CD4-positive, alpha-beta T cell (primary cell): Measurements from ENCODE around the gene SLC2A10. TPM values are rescaled to one million over a fixed set of nuclear protein-coding genes. Genes with fewer than 3 reads are reported as not detected.

Source experiments
- ATAC-seq: fragments of 200-7000 bp; cut with Tn5 transposase; one replicate; pipeline ENCODE4 v1.10.0; 2022; ENCODE audit warnings: mild to moderate bottlenecking; ENCODE audit not compliant: poor library complexity
- CTCF ChIA-PET: fragments of 350-600 bp; sonication (Branson Sonifier 250); formaldehyde crosslinking; loops from one replicate; lab custom pipeline; 2021; ENCODE audit warnings: antibody characterized with exemption, inconsistent platforms; lab: Charles Lee
- POLR2A ChIA-PET: fragments of 350-600 bp; sonication (Branson Sonifier 250); formaldehyde crosslinking; loops from one replicate; lab custom pipeline; 2021; ENCODE audit warnings: antibody characterized with exemption, inconsistent platforms; lab: Charles Lee
- DNase-seq, 14 experiments: peaks; one replicate each; pipeline ENCODE4 v3.0.0-alpha.2; 2013 to 2020; ENCODE audit warnings: mixed read lengths in 2 of 14
- H3K27ac ChIP-seq, 2 donors: one replicate each; pipeline versions ENCODE4 v1.5.1 to v1.7.0; 2013; ENCODE audit warnings: low read length in 2 of 2, low read depth in 1 of 2, mild to moderate bottlenecking in 1 of 2
- H3K27me3 ChIP-seq, 2 experiments: 1 replicate in 1 of 2; 2 replicates in 1 of 2; pipeline versions ENCODE4 v1.6.1 to v1.7.0; 2013; ENCODE audit warnings: low read length in 2 of 2, control low read depth in 1 of 2, mild to moderate bottlenecking in 1 of 2, moderate library complexity in 1 of 2; ENCODE audit not compliant: insufficient read depth in 2 of 2, control insufficient read depth in 1 of 2
- H3K36me3 ChIP-seq: one replicate; pipeline ENCODE4 v1.6.1; 2013; ENCODE audit warnings: low read length, control low read depth; ENCODE audit not compliant: insufficient read depth
- H3K4me1 ChIP-seq: one replicate; pipeline ENCODE4 v1.6.1; 2013; ENCODE audit warnings: low read length, control low read depth; ENCODE audit not compliant: insufficient read depth
- H3K4me3 ChIP-seq: one replicate; pipeline ENCODE4 v1.5.1; 2013; ENCODE audit warnings: mild to moderate bottlenecking, low read length, moderate library complexity
- H3K9me3 ChIP-seq, 2 experiments: 1 replicate in 1 of 2; 2 replicates in 1 of 2; pipeline versions ENCODE4 v1.6.1 to v1.7.0; 2013; ENCODE audit warnings: low read length in 2 of 2, mild to moderate bottlenecking in 2 of 2, control low read depth in 1 of 2, moderate library complexity in 1 of 2; ENCODE audit not compliant: control insufficient read depth in 1 of 2, insufficient read depth in 1 of 2
- H3K27ac Mint-ChIP-seq: one replicate; pipeline ENCODE4 v1.8.0; 2020; ENCODE audit warnings: mixed read lengths
- H3K27me3 Mint-ChIP-seq: one replicate; pipeline ENCODE4 v1.8.0; 2021; ENCODE audit warnings: mixed read lengths
- H3K36me3 Mint-ChIP-seq: one replicate; pipeline ENCODE4 v1.8.0; 2021; ENCODE audit warnings: low read depth, mixed read lengths
- H3K4me1 Mint-ChIP-seq: one replicate; pipeline ENCODE4 v1.8.0; 2021; ENCODE audit warnings: low read depth, mixed read lengths
- H3K4me3 Mint-ChIP-seq: one replicate; pipeline ENCODE4 v1.8.0; 2020; ENCODE audit warnings: mild to moderate bottlenecking, mixed read lengths
- H3K9me3 Mint-ChIP-seq: one replicate; pipeline ENCODE4 v1.8.0; 2020; ENCODE audit warnings: mixed read lengths
- intact Hi-C, 2 experiments: fragments of 100-400 bp; cut with DNase I in 1 of 2; cut with micrococcal nuclease in 1 of 2; formaldehyde crosslinking; loops; one replicate each; pipeline versions ENCODE4 v1.15.1 to v1.9.0; 2023 to 2025; cut with DNase I, micrococcal nuclease
- total RNA-seq, 174 experiments: library from RNA in 2 of 174; stranded (reverse) in 2 of 174; gene quantifications; one replicate each; pipeline ENCODE4 v1.2.3 and lab custom pipeline; 2021 to 2026
- TF ChIP-seq, protein P1 (sequence below): fragments of 200-600 bp; IDR thresholded peaks from one replicate; pipeline ENCODE4 v1.8.0; 2022; ENCODE audit warnings: antibody characterized with exemption, mild to moderate bottlenecking

SLC2A10 gene
- total RNA-seq, 2 experiments from 2014 or later: not detected

DNA sequence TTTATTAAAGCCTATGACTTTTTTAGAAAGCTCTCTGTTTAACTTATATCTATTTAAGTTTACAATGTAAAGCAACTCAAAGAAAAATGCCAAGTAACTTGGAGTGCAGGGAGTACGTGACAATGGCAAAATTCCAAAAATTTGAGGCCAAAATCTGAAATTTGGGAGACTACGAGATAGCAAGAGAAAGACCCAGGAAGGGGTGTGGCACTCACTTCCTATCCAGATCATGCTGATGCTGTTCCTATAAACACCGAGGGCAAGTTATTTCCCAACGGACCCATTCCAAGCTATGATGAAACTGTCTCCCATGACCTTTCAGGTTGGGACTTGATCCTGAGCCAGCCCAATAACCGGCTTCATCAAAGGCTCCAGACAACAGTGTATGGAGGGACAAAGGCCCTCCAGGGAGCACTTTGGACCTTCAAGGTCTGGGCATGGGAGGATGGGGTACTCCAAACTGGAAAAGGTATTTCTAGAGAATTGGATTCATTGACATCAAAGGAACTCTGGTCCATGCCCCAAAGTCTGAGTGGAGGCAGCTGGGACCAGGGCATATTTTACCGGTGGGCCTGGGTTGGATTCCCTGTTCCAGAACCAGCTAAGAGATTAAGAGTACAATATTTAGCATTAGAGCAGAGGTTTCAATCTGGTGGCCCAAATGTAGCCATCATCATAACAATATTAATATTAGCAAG, 42.5 kb upstream of the SLC2A10 start:
- ATAC-seq: no peak
- H3K27me3 Mint-ChIP-seq: peaks cover 4% of the 10 kb centered on the region
- H3K4me3 Mint-ChIP-seq: no peak overlapping the region
- no peaks in the 10 kb centered on the region for H3K4me1 ChIP-seq
- peaks cover 6% of the 10 kb centered on the region for H3K9me3 Mint-ChIP-seq
- ChIA-PET POLR2A (no interaction called here), CTCF (no interaction called here)
- H3K36me3 Mint-ChIP-seq: peaks cover 8% of the 10 kb centered on the region
- TF ChIP-seq, protein P1, sequence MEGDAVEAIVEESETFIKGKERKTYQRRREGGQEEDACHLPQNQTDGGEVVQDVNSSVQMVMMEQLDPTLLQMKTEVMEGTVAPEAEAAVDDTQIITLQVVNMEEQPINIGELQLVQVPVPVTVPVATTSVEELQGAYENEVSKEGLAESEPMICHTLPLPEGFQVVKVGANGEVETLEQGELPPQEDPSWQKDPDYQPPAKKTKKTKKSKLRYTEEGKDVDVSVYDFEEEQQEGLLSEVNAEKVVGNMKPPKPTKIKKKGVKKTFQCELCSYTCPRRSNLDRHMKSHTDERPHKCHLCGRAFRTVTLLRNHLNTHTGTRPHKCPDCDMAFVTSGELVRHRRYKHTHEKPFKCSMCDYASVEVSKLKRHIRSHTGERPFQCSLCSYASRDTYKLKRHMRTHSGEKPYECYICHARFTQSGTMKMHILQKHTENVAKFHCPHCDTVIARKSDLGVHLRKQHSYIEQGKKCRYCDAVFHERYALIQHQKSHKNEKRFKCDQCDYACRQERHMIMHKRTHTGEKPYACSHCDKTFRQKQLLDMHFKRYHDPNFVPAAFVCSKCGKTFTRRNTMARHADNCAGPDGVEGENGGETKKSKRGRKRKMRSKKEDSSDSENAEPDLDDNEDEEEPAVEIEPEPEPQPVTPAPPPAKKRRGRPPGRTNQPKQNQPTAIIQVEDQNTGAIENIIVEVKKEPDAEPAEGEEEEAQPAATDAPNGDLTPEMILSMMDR: no peak
- no peak overlapping the region for H3K27ac Mint-ChIP-seq
- no peaks in the 10 kb centered on the region for H3K4me1 Mint-ChIP-seq
- peaks cover 3% of the 10 kb centered on the region in 2 experiments for H3K9me3 ChIP-seq
- H3K27me3 ChIP-seq: no peaks in the 10 kb centered on the region
- no peaks in the 10 kb centered on the region for H3K36me3 ChIP-seq
- intact Hi-C loops: no loop called here
- no peak for DNase-seq
- H3K4me3 ChIP-seq: no peak overlapping the region
- no peak overlapping the region for H3K27ac ChIP-seq

DNA sequence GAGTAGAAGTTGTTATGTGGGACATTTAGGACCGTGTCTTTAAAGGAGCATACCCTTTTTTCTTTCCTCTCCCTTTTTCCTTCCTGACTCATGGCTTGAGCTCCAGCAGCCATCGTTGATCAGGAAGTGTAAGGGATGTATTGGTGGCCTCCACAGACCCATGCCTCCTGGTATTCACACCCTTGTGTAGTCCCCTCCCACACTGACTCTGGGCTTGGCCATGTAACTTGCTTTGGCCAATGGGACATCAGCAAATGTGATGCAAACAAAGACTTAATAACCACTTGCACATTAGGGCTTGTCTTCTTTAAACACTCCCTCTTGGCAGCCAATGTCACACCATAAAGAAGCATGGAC, 39.2 kb upstream of the SLC2A10 start:
- DNase-seq (no peak), ATAC-seq (no peak)
- intact Hi-C loops: no loop called here
- no peak overlapping the region for H3K4me3 ChIP-seq
- no peak overlapping the region for H3K27ac ChIP-seq
- H3K36me3 Mint-ChIP-seq: peaks cover 8% of the 10 kb centered on the region
- H3K4me1 Mint-ChIP-seq: no peaks in the 10 kb centered on the region
- peaks cover 6% of the 10 kb centered on the region for H3K9me3 Mint-ChIP-seq
- no peaks in the 10 kb centered on the region for H3K27me3 Mint-ChIP-seq
- TF ChIP-seq, protein P1: no peak
- no peaks in the 10 kb centered on the region for H3K4me1 ChIP-seq
- ChIA-PET CTCF (no interaction called here), POLR2A (no interaction called here)
- no peak overlapping the region for H3K4me3 Mint-ChIP-seq
- no peak overlapping the region for H3K27ac Mint-ChIP-seq
- H3K27me3 ChIP-seq: no peaks in the 10 kb centered on the region
- H3K9me3 ChIP-seq: peaks cover 3 to 6% of the 10 kb centered on the region in 2 experiments
- no peaks in the 10 kb centered on the region for H3K36me3 ChIP-seq

DNA sequence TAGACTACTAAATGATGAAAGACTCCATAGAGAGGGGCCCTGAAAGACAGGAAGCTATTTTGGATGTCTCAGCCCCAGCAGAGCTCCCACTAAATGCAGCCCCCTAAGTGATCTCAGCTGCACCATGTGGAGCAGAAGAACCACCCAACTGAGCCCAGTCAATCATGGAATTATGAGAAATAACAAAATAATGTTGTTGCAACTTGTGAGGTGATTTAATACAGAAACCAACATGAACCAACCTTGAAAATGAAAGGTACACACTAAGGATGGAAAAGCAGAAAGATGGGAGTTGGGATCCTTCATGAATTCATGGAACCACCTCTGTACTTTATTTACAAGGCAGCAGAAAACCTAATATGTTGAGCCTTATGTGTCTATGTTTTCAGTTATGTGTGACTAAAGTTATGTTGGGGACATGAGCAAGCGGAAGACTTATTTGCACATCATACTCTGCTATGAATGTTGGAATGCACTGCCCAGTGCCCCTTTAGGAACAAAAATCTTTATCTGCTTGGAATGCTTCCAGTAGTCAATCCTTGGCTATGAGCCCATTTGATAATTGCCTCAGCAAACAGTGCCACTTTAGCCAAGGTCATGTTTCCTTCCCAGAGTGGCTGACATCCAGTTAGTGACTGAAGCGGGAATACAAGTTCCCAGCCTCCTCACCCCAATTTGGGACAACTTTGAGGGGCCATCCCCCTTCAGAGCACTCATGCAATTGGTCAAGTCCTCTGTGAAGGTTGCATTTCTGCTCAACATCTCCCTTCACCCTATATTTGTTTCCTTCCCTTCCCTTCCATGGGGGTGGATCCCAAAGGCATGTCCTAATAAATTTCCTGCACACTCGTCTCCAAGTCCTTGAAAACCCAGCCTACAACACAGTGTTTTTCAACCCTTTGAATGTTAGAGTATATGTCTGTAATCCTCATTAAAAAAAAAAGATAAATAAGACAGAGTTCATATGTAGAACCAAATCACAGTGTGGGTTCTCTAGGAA, 38.6 kb upstream of the SLC2A10 start:
- CTCF ChIA-PET: no interaction called here
- TF ChIP-seq, protein P1: no peak
- H3K4me3 ChIP-seq: no peak overlapping the region
- no peak overlapping the region for H3K27ac Mint-ChIP-seq
- peaks cover 3 to 6% of the 10 kb centered on the region in 2 experiments for H3K9me3 ChIP-seq
- H3K4me1 Mint-ChIP-seq: no peaks in the 10 kb centered on the region
- peaks cover 6% of the 10 kb centered on the region for H3K9me3 Mint-ChIP-seq
- DNase-seq (no peak), ATAC-seq (no peak)
- H3K4me1 ChIP-seq: no peaks in the 10 kb centered on the region
- intact Hi-C loops: no loop called here
- H3K27me3 Mint-ChIP-seq: no peaks in the 10 kb centered on the region
- H3K27me3 ChIP-seq: no peaks in the 10 kb centered on the region
- POLR2A ChIA-PET: no interaction called here
- H3K36me3 ChIP-seq: no peaks in the 10 kb centered on the region
- no peak overlapping the region for H3K27ac ChIP-seq
- peaks cover 8% of the 10 kb centered on the region for H3K36me3 Mint-ChIP-seq
- H3K4me3 Mint-ChIP-seq: no peak overlapping the region
